ENCODE data around the gene OR10T2. TPM values are rescaled to one million over a fixed set of nuclear protein-coding genes. Genes with fewer than 3 reads are reported as not detected.

The OR10T2 gene
- total RNA-seq, 4 donors from 2014 or later = not detected

DNA sequence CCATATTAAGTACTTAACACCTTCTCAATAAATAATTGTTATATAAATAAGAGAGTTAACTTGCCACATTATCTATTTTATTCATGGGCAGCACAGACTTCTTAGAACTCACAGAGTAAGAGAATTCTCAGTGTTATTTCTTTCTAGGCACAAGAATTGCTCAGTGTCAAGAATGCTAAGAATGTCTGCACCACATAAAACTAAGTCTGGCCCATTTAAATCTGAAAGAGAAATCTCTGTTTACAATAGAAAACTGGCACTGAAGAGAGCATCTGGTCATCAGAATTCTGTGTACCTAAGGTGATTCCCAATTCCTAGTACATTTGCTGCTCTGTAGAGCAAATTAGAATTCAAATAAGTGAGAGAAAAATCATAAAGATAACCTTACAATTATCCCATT, 22.9 kb upstream of the OR10T2 start:
- no peak for TF ChIP-seq POLR2A (IDR thresholded peaks at IDR 0.05)
- TF ChIP-seq, protein P1, sequence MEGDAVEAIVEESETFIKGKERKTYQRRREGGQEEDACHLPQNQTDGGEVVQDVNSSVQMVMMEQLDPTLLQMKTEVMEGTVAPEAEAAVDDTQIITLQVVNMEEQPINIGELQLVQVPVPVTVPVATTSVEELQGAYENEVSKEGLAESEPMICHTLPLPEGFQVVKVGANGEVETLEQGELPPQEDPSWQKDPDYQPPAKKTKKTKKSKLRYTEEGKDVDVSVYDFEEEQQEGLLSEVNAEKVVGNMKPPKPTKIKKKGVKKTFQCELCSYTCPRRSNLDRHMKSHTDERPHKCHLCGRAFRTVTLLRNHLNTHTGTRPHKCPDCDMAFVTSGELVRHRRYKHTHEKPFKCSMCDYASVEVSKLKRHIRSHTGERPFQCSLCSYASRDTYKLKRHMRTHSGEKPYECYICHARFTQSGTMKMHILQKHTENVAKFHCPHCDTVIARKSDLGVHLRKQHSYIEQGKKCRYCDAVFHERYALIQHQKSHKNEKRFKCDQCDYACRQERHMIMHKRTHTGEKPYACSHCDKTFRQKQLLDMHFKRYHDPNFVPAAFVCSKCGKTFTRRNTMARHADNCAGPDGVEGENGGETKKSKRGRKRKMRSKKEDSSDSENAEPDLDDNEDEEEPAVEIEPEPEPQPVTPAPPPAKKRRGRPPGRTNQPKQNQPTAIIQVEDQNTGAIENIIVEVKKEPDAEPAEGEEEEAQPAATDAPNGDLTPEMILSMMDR (IDR thresholded peaks at IDR 0.05) = no peak
- no peak for DNase-seq (ENCODE audit: low spot score in 2 of 2)
- no peak overlapping the region for H3K4me3 ChIP-seq (ENCODE audit: low read depth, poor library complexity, severe bottlenecking)
- intact Hi-C loops (cut with DNase I; ENCODE audit: low total_unique reads) = no loop called here

DNA sequence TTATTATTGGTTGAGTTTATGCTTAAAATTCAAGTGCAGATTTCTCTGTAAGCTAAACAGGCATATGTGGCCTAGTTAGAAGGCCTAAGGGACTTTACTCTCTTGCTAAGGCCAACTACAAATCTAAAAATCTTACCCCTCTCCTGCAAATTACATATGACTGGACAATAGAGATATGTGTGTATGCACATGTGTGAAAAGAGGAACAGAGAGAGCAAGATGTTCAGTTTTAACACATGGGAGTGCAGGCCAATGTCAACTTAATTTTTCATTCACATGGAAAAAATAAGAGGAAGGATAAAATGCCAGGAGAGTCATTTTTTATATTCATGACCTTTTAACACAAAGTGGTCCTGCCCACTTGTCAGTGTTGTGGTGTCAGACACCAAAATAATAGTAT, 18.3 kb upstream of the OR10T2 start:
- intact Hi-C loops (cut with DNase I; ENCODE audit: low total_unique reads) = no loop called here
- no peak overlapping the region for H3K4me3 ChIP-seq (ENCODE audit: low read depth, poor library complexity, severe bottlenecking)
- DNase-seq (ENCODE audit: low spot score in 2 of 2) = no peak
- TF ChIP-seq, protein P1 (IDR thresholded peaks at IDR 0.05) = no peak
- no peak for TF ChIP-seq POLR2A (IDR thresholded peaks at IDR 0.05)

DNA sequence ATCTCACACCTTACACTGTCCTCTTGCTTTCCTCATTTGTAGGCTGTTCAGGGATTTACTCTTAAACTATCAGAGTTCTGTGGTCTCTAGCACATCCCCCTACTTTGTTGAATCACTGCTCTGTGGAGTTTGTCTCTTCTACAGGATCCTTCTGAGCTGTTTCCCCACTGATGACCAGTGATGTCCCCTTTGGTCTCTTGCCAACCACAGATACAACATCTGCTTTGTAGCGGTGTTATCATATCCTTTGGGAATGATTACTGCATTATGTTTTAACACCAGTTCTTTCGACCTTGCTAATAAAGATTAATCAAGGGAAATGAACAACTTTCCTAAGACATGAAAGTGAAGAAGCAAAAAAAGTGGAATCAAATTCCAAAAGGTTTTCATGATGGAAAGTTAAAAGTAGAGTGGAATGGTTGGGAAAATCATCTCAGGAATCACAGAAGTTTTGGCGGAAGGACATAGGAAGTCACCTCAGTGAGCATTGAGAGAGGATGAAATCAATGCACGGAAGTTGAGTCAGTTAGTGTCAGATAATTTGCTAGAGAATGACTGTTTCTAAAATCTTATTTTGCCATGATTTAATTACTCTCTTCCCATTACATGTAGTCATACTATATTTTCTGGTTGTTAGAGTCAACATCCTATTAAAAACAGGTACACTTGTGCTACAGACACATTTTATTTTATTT, 15.5 kb upstream of the OR10T2 start:
- H3K4me3 ChIP-seq (ENCODE audit: low read depth, poor library complexity, severe bottlenecking) = no peak overlapping the region
- intact Hi-C loops (cut with DNase I; ENCODE audit: low total_unique reads) = no loop called here
- TF ChIP-seq, protein P1 (IDR thresholded peaks at IDR 0.05) = no peak
- TF ChIP-seq POLR2A (IDR thresholded peaks at IDR 0.05) = no peak
- WGBS, 2 donors = 81 to 83% methylated on average over 4 of the region's 4 CpGs
- DNase-seq (ENCODE audit: low spot score in 2 of 2) = no peak

- no peak for DNase-seq (ENCODE audit: low spot score in 2 of 2)
- no peak for TF ChIP-seq POLR2A (IDR thresholded peaks at IDR 0.05)
- TF ChIP-seq, protein P1 (IDR thresholded peaks at IDR 0.05) = no peak
- WGBS, 2 donors = 91 to 92% methylated on average over 5 of the region's 5 CpGs
- no peak overlapping the region for H3K4me3 ChIP-seq (ENCODE audit: low read depth, poor library complexity, severe bottlenecking)
- intact Hi-C loops (cut with DNase I; ENCODE audit: low total_unique reads) = no loop called here
These were observed 7.8 kb upstream of the OR10T2 start for GRCh38 chr1:158407092-158407491.

GRCh38 chr1:158400871-158401270, 1.6 kb upstream of the OR10T2 start:
- intact Hi-C loops (cut with DNase I; ENCODE audit: low total_unique reads) = no loop called here
- H3K4me3 ChIP-seq (ENCODE audit: low read depth, poor library complexity, severe bottlenecking) = no peak overlapping the region
- DNase-seq (ENCODE audit: low spot score in 2 of 2) = no peak
- TF ChIP-seq, protein P1 (IDR thresholded peaks at IDR 0.05) = no peak
- no peak for TF ChIP-seq POLR2A (IDR thresholded peaks at IDR 0.05)
- WGBS, 2 donors = 83 to 88% methylated on average over 3 of the region's 3 CpGs

DNA sequence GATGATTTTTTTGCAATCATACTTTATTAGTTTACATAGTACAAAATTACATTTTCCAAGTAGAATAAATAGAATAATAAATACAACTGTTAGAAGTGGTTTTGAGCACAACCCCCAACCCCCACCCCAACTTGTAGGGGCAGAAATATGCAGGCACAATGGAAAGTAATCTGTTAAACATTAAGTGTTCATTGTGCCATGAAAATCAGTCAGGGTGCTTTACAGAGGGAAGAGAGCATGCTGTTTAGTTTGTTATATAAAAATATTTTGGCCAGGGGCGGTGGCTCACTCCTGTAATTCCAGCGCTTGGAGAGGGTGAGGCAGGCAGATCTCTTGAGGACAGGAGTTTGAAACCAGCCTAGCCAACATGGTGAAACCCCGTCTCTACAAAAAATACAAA, 2.6 kb downstream of the OR10T2 start:
- intact Hi-C loops (cut with DNase I; ENCODE audit: low total_unique reads) = no loop called here
- WGBS, 2 donors = 80 to 90% methylated on average over 3 of the region's 3 CpGs
- H3K4me3 ChIP-seq (ENCODE audit: low read depth, poor library complexity, severe bottlenecking) = no peak overlapping the region
- TF ChIP-seq, protein P1 (IDR thresholded peaks at IDR 0.05) = no peak
- TF ChIP-seq POLR2A (IDR thresholded peaks at IDR 0.05) = no peak
- no peak for DNase-seq (ENCODE audit: low spot score in 2 of 2)
